Loucy (cell line): ENCODE results near the gene EPHB3.

Experiments used
- H2AFZ ChIP-seq: fragments of 200-600 bp; sonication (generic); 2 replicates; pipeline ENCODE4 v1.6.0; 2016; ENCODE audit warnings: antibody characterized with exemption, mild to moderate bottlenecking, low read length, moderate library complexity
- H3F3A ChIP-seq: fragments of 200-600 bp; 2 replicates; pipeline ENCODE4 v1.6.0; 2016; ENCODE audit warnings: antibody characterized with exemption, low read depth, mild to moderate bottlenecking
- H3K27me3 ChIP-seq: fragments of 200-600 bp; sonication (generic); 2 replicates; pipeline ENCODE4 v1.6.1; 2014; ENCODE audit warnings: low read length, mild to moderate bottlenecking; ENCODE audit not compliant: insufficient read depth, poor library complexity, severe bottlenecking
- H3K36me3 ChIP-seq: fragments of 200-600 bp; sonication (generic); 2 replicates; pipeline ENCODE4 v1.6.1; 2016; ENCODE audit warnings: low read length; ENCODE audit not compliant: insufficient read depth
- H3K4me1 ChIP-seq: fragments of 200-600 bp; sonication (generic); 2 replicates; pipeline ENCODE4 v1.5.1; 2014; ENCODE audit warnings: low read length, mild to moderate bottlenecking; ENCODE audit not compliant: insufficient read depth, poor library complexity, severe bottlenecking
- H3K4me2 ChIP-seq: fragments of 200-600 bp; sonication (generic); 2 replicates; pipeline ENCODE4 v1.6.0; 2014; ENCODE audit warnings: antibody characterized with exemption, low read length, low read depth, mild to moderate bottlenecking; ENCODE audit not compliant: poor library complexity, severe bottlenecking
- H3K4me3 ChIP-seq: fragments of 200-600 bp; sonication (generic); 2 replicates; pipeline ENCODE4 v1.5.1; 2014; ENCODE audit warnings: low read length, mild to moderate bottlenecking, mixed read lengths; ENCODE audit not compliant: poor library complexity, severe bottlenecking
- H3K79me2 ChIP-seq: fragments of 200-600 bp; sonication (generic); 2 replicates; pipeline ENCODE4 v1.6.1; 2014; ENCODE audit warnings: low read length; ENCODE audit not compliant: insufficient read depth
- H3K9ac ChIP-seq: fragments of 200-600 bp; sonication (generic); 2 replicates; pipeline ENCODE4 v1.6.0; 2014; ENCODE audit warnings: mild to moderate bottlenecking, low read depth, low read length, moderate library complexity; ENCODE audit not compliant: poor library complexity, severe bottlenecking
- H3K9me2 ChIP-seq: fragments of 200-600 bp; sonication (generic); replicated peaks from 2 replicates; pipeline ENCODE4 v1.6.1; 2016; ENCODE audit warnings: low read depth, low read length, mixed read lengths
- H3K9me3 ChIP-seq: fragments of 200-600 bp; sonication (generic); 2 replicates; pipeline ENCODE4 v1.6.1; 2014; ENCODE audit warnings: mild to moderate bottlenecking, antibody characterized with exemption, low read length, low read depth; ENCODE audit not compliant: insufficient read depth
- H4K20me1 ChIP-seq: fragments of 200-600 bp; sonication (generic); 2 replicates; pipeline ENCODE4 v1.6.0; 2014; ENCODE audit warnings: antibody characterized with exemption, low read length, mild to moderate bottlenecking; ENCODE audit not compliant: insufficient read depth, poor library complexity, severe bottlenecking
- CTCF ChIP-seq: fragments of 200-600 bp; sonication (generic); conservative IDR thresholded peaks from 2 replicates; pipeline ENCODE4 v1.5.1; 2014; ENCODE audit warnings: mild to moderate bottlenecking, antibody characterized with exemption, low read length
- EZH2phosphoT487 ChIP-seq: fragments of 200-600 bp; IDR thresholded peaks from 2 replicates; pipeline ENCODE4 v1.6.1; 2018; ENCODE audit warnings: antibody characterized with exemption, mild to moderate bottlenecking, moderate library complexity, borderline replicate concordance

The EPHB3 gene

GRCh38 chr3:184580376-184580775 is 18.8 kb downstream of the EPHB3 start:
- Histone ChIP-seq H3K9ac (no peak overlapping the region), H3K4me2 (no peak overlapping the region), H3K79me2 (no peaks in the 10 kb centered on the region), H3K4me3 (no peak overlapping the region), H3F3A (no peaks in the 10 kb centered on the region), H3K36me3 (no peaks in the 10 kb centered on the region), H2AFZ (no peak overlapping the region), H4K20me1 (no peaks in the 10 kb centered on the region), H3K27me3 (no peaks in the 10 kb centered on the region), H3K4me1 (peaks cover under 1% of the 10 kb centered on the region), H3K9me3 (no peaks in the 10 kb centered on the region), H3K9me2 (no peaks in the 10 kb centered on the region)
- TF ChIP-seq EZH2phosphoT487 = no peak
- no peak for TF ChIP-seq CTCF

- Histone ChIP-seq H4K20me1 (no peaks in the 10 kb centered on the region), H3K4me2 (no peak overlapping the region), H3K9me3 (no peaks in the 10 kb centered on the region), H3K9me2 (no peaks in the 10 kb centered on the region), H3K27me3 (no peaks in the 10 kb centered on the region), H3K9ac (no peak overlapping the region), H3K4me1 (no peaks in the 10 kb centered on the region), H2AFZ (no peak overlapping the region), H3F3A (no peaks in the 10 kb centered on the region), H3K4me3 (no peak overlapping the region), H3K36me3 (no peaks in the 10 kb centered on the region), H3K79me2 (no peaks in the 10 kb centered on the region)
- TF ChIP-seq CTCF (no peak), EZH2phosphoT487 (no peak)
These were observed 19.8 kb downstream of the EPHB3 start for GRCh38 chr3:184581331-184581855.

- Histone ChIP-seq H3K9ac (no peak overlapping the region), H3K79me2 (no peaks in the 10 kb centered on the region), H3K36me3 (no peaks in the 10 kb centered on the region), H3K4me3 (no peak overlapping the region), H3K27me3 (no peaks in the 10 kb centered on the region), H2AFZ (no peak overlapping the region), H3K4me1 (no peaks in the 10 kb centered on the region), H3F3A (no peaks in the 10 kb centered on the region), H3K9me2 (no peaks in the 10 kb centered on the region), H3K9me3 (no peaks in the 10 kb centered on the region), H4K20me1 (no peaks in the 10 kb centered on the region), H3K4me2 (no peak overlapping the region)
- TF ChIP-seq EZH2phosphoT487 = no peak
- TF ChIP-seq CTCF = no peak
These were observed 21.3 kb downstream of the EPHB3 start for GRCh38 chr3:184582646-184583577.
